ENCODE results near the gene IFNG-AS1. TPM values are rescaled to one million over a fixed set of nuclear protein-coding genes. Genes with fewer than 3 reads are reported as not detected.

IFNG-AS1 gene
- total RNA-seq, 2 experiments from 2014 or later, result 15.7 to 36.8 TPM

DNA sequence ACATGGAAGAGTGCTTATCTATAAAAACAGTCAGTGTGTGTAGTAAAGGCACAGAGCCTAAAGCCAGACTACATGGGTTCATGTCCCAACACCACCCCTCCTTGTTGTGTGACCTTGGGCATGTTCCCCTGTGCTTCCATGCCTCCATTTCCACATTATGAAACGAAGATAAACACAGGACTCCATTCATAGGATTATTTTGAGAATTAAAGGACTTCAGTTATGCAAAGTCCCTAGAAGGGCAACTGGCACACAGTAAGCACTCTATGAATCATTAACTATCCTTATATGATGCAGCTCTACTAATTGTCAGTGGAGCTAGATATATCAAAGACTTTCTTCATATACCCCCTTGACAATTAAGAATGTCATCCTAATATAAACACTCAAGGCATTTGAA, 17.8 kb downstream of the IFNG-AS1 start:
- ChIA-PET CTCF (ENCODE audit: unreplicated experiment) (no interaction called here), POLR2A (interaction anchor here (1.3 kb wide), 1 partner anchor 11 kb away, joined by 4 read pairs; no protein-coding TSS in a partner anchor)
- H4K20me1 ChIP-seq (ENCODE audit: insufficient read depth, low read length), result no peaks in the 10 kb centered on the region
- H3K4me1 ChIP-seq (ENCODE audit: insufficient read depth, low read length, poor library complexity, severe bottlenecking), result peaks cover 19% of the 10 kb centered on the region
- no peaks in the 10 kb centered on the region for H3K9me3 ChIP-seq (ENCODE audit: low read length)
- intact Hi-C loops (cut with micrococcal nuclease; ENCODE audit: unreplicated experiment), result no loop called here
- peaks cover 14% of the 10 kb centered on the region; the same call in 1 of the 2 replicates for H3K79me2 ChIP-seq (ENCODE audit: insufficient read depth, low read depth, low read length)
- H3K4me3 ChIP-seq (ENCODE audit: low read depth, low read length, poor library complexity, severe bottlenecking), result no peak overlapping the region
- no peak overlapping the region for H3K27ac ChIP-seq (ENCODE audit: low read depth, low read length, poor library complexity, severe bottlenecking)
- peaks cover 99% of the 10 kb centered on the region for H3K36me3 ChIP-seq (ENCODE audit: insufficient read depth, low read length)
- H3K4me2 ChIP-seq (ENCODE audit: low read length), result no peak overlapping the region
- TF ChIP-seq, protein P1, sequence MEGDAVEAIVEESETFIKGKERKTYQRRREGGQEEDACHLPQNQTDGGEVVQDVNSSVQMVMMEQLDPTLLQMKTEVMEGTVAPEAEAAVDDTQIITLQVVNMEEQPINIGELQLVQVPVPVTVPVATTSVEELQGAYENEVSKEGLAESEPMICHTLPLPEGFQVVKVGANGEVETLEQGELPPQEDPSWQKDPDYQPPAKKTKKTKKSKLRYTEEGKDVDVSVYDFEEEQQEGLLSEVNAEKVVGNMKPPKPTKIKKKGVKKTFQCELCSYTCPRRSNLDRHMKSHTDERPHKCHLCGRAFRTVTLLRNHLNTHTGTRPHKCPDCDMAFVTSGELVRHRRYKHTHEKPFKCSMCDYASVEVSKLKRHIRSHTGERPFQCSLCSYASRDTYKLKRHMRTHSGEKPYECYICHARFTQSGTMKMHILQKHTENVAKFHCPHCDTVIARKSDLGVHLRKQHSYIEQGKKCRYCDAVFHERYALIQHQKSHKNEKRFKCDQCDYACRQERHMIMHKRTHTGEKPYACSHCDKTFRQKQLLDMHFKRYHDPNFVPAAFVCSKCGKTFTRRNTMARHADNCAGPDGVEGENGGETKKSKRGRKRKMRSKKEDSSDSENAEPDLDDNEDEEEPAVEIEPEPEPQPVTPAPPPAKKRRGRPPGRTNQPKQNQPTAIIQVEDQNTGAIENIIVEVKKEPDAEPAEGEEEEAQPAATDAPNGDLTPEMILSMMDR (conservative IDR thresholded peaks at IDR 0.05; ENCODE audit: low read length), result no peak
- no peak for TF ChIP-seq EZH2phosphoT487 (IDR thresholded peaks at IDR 0.05; ENCODE audit: borderline replicate concordance, low read depth, low read length)
- H2AFZ ChIP-seq (ENCODE audit: low read length), result no peak overlapping the region
- no peak for DNase-seq (ENCODE audit: low spot score)
- BruUV-seq (replicated peaks), result no TSS peak
- no peaks in the 10 kb centered on the region for H3K9me2 ChIP-seq (ENCODE audit: insufficient read depth, low read length)

DNA sequence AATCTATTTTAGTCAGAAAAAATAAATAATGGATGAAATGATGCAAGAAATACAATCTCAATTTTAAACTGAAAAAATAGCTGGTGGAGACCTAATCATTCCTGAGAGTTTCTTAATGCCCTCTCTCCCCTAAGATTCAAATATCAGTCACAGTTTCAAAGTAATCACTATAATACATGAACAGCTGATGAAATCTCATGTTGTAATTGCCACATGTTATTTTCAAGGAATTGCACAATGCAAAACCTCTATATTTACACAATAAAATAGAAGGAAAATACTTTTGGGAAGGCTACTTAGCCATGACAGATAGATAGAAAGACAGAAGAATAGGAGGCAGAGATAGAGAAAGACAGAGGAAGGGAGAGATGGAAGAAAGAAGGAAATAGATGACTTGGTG, 18.2 kb downstream of the IFNG-AS1 start:
- no peak overlapping the region for H3K4me2 ChIP-seq (ENCODE audit: low read length)
- peaks cover 99% of the 10 kb centered on the region for H3K36me3 ChIP-seq (ENCODE audit: insufficient read depth, low read length)
- peaks cover 10% of the 10 kb centered on the region; the same call in 1 of the 2 replicates for H3K79me2 ChIP-seq (ENCODE audit: insufficient read depth, low read depth, low read length)
- no peaks in the 10 kb centered on the region for H3K9me2 ChIP-seq (ENCODE audit: insufficient read depth, low read length)
- no TSS peak for BruUV-seq (replicated peaks)
- no peaks in the 10 kb centered on the region; the same call in 1 of the 2 replicates for H4K20me1 ChIP-seq (ENCODE audit: insufficient read depth, low read length)
- intact Hi-C loops (cut with micrococcal nuclease; ENCODE audit: unreplicated experiment), result no loop called here
- peaks cover 23% of the 10 kb centered on the region for H3K4me1 ChIP-seq (ENCODE audit: insufficient read depth, low read length, poor library complexity, severe bottlenecking)
- no peak for DNase-seq (ENCODE audit: low spot score)
- H3K9me3 ChIP-seq (ENCODE audit: low read length), result no peaks in the 10 kb centered on the region
- CTCF ChIA-PET (ENCODE audit: unreplicated experiment), result no interaction called here
- POLR2A ChIA-PET, result interaction anchor here (0.8 to 1.3 kb wide), 3 partner anchors 10 to 17 kb away, joined by 4 to 5 read pairs (median 4); no protein-coding TSS in a partner anchor
- H3K4me3 ChIP-seq (ENCODE audit: low read depth, low read length, poor library complexity, severe bottlenecking), result no peak overlapping the region
- no peak overlapping the region for H2AFZ ChIP-seq (ENCODE audit: low read length)
- no peak overlapping the region for H3K27ac ChIP-seq (ENCODE audit: low read depth, low read length, poor library complexity, severe bottlenecking)
- no peak for TF ChIP-seq EZH2phosphoT487 (IDR thresholded peaks at IDR 0.05; ENCODE audit: borderline replicate concordance, low read depth, low read length)
- TF ChIP-seq, protein P1 (conservative IDR thresholded peaks at IDR 0.05; ENCODE audit: low read length), result no peak

DNA sequence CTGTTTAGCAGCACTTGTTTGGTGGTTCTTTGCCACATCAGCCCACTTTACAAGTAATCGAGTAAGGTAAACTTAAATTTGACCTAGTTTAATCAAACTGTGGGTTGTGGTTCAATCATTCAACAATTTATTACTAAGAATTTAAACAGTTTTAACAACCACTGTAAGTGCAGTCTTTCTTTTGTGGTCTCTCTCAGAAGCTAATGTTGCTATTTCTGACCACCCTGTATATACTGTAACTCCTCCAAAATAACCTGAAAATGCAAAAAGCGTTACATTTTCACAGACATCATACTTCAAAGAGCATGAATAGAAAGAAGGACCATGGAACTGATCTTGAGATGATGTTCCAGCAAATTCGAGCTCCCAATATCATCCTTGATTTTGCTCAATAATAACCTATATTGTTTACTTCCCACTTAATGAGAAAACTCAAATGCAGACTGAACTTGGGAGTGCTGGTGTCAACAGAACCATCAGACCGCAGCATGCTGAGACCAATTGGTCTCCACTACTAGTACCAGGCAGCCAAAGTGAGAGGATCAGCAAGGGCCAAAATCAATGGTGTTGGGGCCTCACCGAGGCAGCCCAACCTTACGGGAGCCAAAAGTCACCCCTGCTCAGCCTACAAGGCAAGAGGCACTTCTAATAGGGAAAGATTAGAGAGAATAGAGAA, 22.1 kb downstream of the IFNG-AS1 start:
- CTCF ChIA-PET (ENCODE audit: unreplicated experiment), result no interaction called here
- H3K27ac ChIP-seq (ENCODE audit: low read depth, low read length, poor library complexity, severe bottlenecking), result peak overlapping the region; percentile 59
- no TSS peak for BruUV-seq (replicated peaks)

More for the DNA sequence above, 22.1 kb downstream of the IFNG-AS1 start:
- peaks cover 34% of the 10 kb centered on the region for H3K4me1 ChIP-seq (ENCODE audit: insufficient read depth, low read length, poor library complexity, severe bottlenecking)
- H3K4me2 ChIP-seq (ENCODE audit: low read length), result peak overlapping the region; percentile 70
- no peak overlapping the region for H3K4me3 ChIP-seq (ENCODE audit: low read depth, low read length, poor library complexity, severe bottlenecking)
- H3K9me2 ChIP-seq (ENCODE audit: insufficient read depth, low read length), result no peaks in the 10 kb centered on the region
- peaks cover 4% of the 10 kb centered on the region; the same call in 1 of the 2 replicates for H4K20me1 ChIP-seq (ENCODE audit: insufficient read depth, low read length)
- H3K36me3 ChIP-seq (ENCODE audit: insufficient read depth, low read length), result peaks cover 97% of the 10 kb centered on the region
- DNase-seq (ENCODE audit: low spot score), result no peak
- TF ChIP-seq, protein P1 (conservative IDR thresholded peaks at IDR 0.05; ENCODE audit: low read length), result no peak
- TF ChIP-seq EZH2phosphoT487 (IDR thresholded peaks at IDR 0.05; ENCODE audit: borderline replicate concordance, low read depth, low read length), result no peak
- H3K9me3 ChIP-seq (ENCODE audit: low read length), result no peaks in the 10 kb centered on the region
- peaks cover 12% of the 10 kb centered on the region; the same call in 1 of the 2 replicates for H3K79me2 ChIP-seq (ENCODE audit: insufficient read depth, low read depth, low read length)
- POLR2A ChIA-PET, result interaction anchor here (0.9 to 3.7 kb wide), 6 partner anchors 9 to 284 kb away, joined by 3 to 17 read pairs (median 5); partner anchors contain the start of gene IFNG-AS1
- H2AFZ ChIP-seq (ENCODE audit: low read length), result no peak overlapping the region
- intact Hi-C loops (cut with micrococcal nuclease; ENCODE audit: unreplicated experiment), result no loop called here

Data from OCI-LY7 (cell line).